OCI-LY7 (cell line): ENCODE data around the gene CHKA. TPM values are rescaled to one million over a fixed set of nuclear protein-coding genes. Genes with fewer than 3 reads are reported as not detected.

Source experiments
- BruUV-seq: library from RNA; stranded (reverse); fragments of 400-500 nt; replicated peaks from 2 replicates; lab custom pipeline; 2021; lab: Mats Ljungman, UMichigan
- CTCF ChIA-PET: fragments of 300-600 bp; sonication (Branson Sonifier 250); formaldehyde crosslinking; loops from one replicate; lab custom pipeline; 2022; ENCODE audit warnings: antibody characterized with exemption; ENCODE audit not compliant: unreplicated experiment; lab: Charles Lee
- POLR2A ChIA-PET: fragments of 300-600 bp; sonication (Branson Sonifier 250); formaldehyde crosslinking; loops from one replicate; lab custom pipeline; 2022; ENCODE audit warnings: antibody characterized with exemption; lab: Charles Lee
- DNase-seq: peaks from one replicate; pipeline ENCODE4 v3.0.0-alpha.2; 2015; ENCODE audit warnings: low spot score
- H2AFZ ChIP-seq: fragments of 200-600 bp; sonication (generic), shearing (Covaris generic); 2 replicates; pipeline ENCODE4 v1.6.1; 2014; ENCODE audit warnings: mild to moderate bottlenecking, antibody characterized with exemption, low read length, moderate library complexity
- H3K27ac ChIP-seq: fragments of 200-600 bp; sonication (generic); 2 replicates; pipeline ENCODE4 v1.5.1; 2014; ENCODE audit warnings: mixed run types, low read depth, mild to moderate bottlenecking, moderate library complexity, low read length, inconsistent platforms; ENCODE audit not compliant: poor library complexity, severe bottlenecking
- H3K36me3 ChIP-seq: fragments of 200-600 bp; sonication (generic); 2 replicates; pipeline ENCODE4 v1.6.1; 2014; ENCODE audit warnings: mild to moderate bottlenecking, antibody characterized with exemption, low read length, moderate library complexity, mixed read lengths; ENCODE audit not compliant: insufficient read depth
- H3K4me1 ChIP-seq: fragments of 200-600 bp; sonication (generic); 2 replicates; pipeline ENCODE4 v1.5.1; 2014; ENCODE audit warnings: mild to moderate bottlenecking, low read length; ENCODE audit not compliant: insufficient read depth, poor library complexity, severe bottlenecking
- H3K4me2 ChIP-seq: fragments of 200-600 bp; sonication (generic); 2 replicates; pipeline ENCODE4 v1.6.1; 2014; ENCODE audit warnings: mild to moderate bottlenecking, low read length
- H3K4me3 ChIP-seq: fragments of 200-600 bp; sonication (generic); 2 replicates; pipeline ENCODE4 v1.5.1; 2014; ENCODE audit warnings: mild to moderate bottlenecking, low read depth, low read length; ENCODE audit not compliant: poor library complexity, severe bottlenecking
- H3K79me2 ChIP-seq: fragments of 200-600 bp; sonication (generic); 2 replicates; pipeline ENCODE4 v1.6.1; 2016; ENCODE audit warnings: low read depth, mild to moderate bottlenecking, low read length, moderate library complexity, mixed read lengths; ENCODE audit not compliant: insufficient read depth
- H3K9me2 ChIP-seq: fragments of 200-600 bp; sonication (generic); 2 replicates; pipeline ENCODE4 v1.6.1; 2016; ENCODE audit warnings: mild to moderate bottlenecking, low read length, mixed read lengths; ENCODE audit not compliant: insufficient read depth
- H3K9me3 ChIP-seq: fragments of 200-600 bp; sonication (generic); 2 replicates; pipeline ENCODE4 v1.6.1; 2014; ENCODE audit warnings: mild to moderate bottlenecking, mixed run types, low read length, mixed read lengths
- H4K20me1 ChIP-seq: fragments of 200-600 bp; sonication (generic); 2 replicates; pipeline ENCODE4 v1.6.1; 2014; ENCODE audit warnings: mild to moderate bottlenecking, antibody characterized with exemption, low read length, moderate library complexity, mixed read lengths; ENCODE audit not compliant: insufficient read depth
- CTCF ChIP-seq: fragments of 200-600 bp; sonication (generic); conservative IDR thresholded peaks from 2 replicates; pipeline ENCODE4 v1.5.1; 2014; ENCODE audit warnings: mild to moderate bottlenecking, antibody characterized with exemption, low read length, moderate library complexity, mixed read lengths
- EZH2phosphoT487 ChIP-seq: fragments of 200-600 bp; sonication (generic); IDR thresholded peaks from 2 replicates; pipeline ENCODE4 v1.6.1; 2018; ENCODE audit warnings: low read depth, borderline replicate concordance, mild to moderate bottlenecking, mixed run types, antibody characterized with exemption, low read length, moderate library complexity, mixed read lengths
- intact Hi-C: fragments of 100-400 bp; cut with micrococcal nuclease; formaldehyde crosslinking; loops from one replicate; pipeline ENCODE4 v1.10.0; 2022; ENCODE audit not compliant: unreplicated experiment
- total RNA-seq, 2 experiments: library from RNA; depleted of rRNA in 1 of 2; stranded (reverse); fragments of >200 nt in 1 of 2; shearing (Covaris generic) in 1 of 2; gene quantifications; 2 replicates each; pipeline ENCODE4 v1.2.3, GENCODE V29; 2014 to 2022

Gene CHKA
- total RNA-seq, 2 experiments from 2014 or later: 36.1 to 47.2 TPM

- Histone ChIP-seq H3K79me2 (no peaks in the 10 kb centered on the region), H3K4me2 (peak within 1 kb of the TSS; percentile 43), H3K9me3 (no peaks in the 10 kb centered on the region), H3K4me3 (peak within 1 kb of the TSS; percentile 18), H4K20me1 (no peaks in the 10 kb centered on the region), H3K4me1 (peaks cover 40% of the 10 kb centered on the region), H3K27ac (peak within 1 kb of the TSS; percentile 52), H2AFZ (peak within 1 kb of the TSS; percentile 71), H3K9me2 (no peaks in the 10 kb centered on the region), H3K36me3 (no peaks in the 10 kb centered on the region)
- intact Hi-C loops: no loop called here
- no TSS peak for BruUV-seq
- peak; percentile 49 for DNase-seq
- ChIA-PET POLR2A (interaction anchor here (1.1 kb wide), 1 partner anchor 14 kb away, joined by 4 read pairs; no protein-coding TSS in a partner anchor), CTCF (interaction anchor here (0.6 kb wide), 1 partner anchor 28 kb away, joined by 5 read pairs; no protein-coding TSS in a partner anchor)
- TF ChIP-seq EZH2phosphoT487 (no peak), CTCF (no peak)
Measured at GRCh38 chr11:68010090-68011041, 110.8 kb downstream of the CHKA start, which contains the start of gene ALDH3B1. TSS of gene ALDH3B1 (plus strand) at chr11:68010327. CDS start at chr11:68015298, 4,971 bp downstream.

GRCh38 chr11:68009391-68010089, 111.6 kb downstream of the CHKA start:
- POLR2A ChIA-PET: interaction anchor here (1.1 kb wide), 1 partner anchor 13 kb away, joined by 4 read pairs; no protein-coding TSS in a partner anchor
- BruUV-seq: no TSS peak
- Histone ChIP-seq H2AFZ (peak overlapping the region; percentile 71), H4K20me1 (no peaks in the 10 kb centered on the region), H3K4me2 (peak overlapping the region; percentile 43), H3K4me3 (peak overlapping the region; percentile 18), H3K27ac (peak overlapping the region; percentile 52), H3K4me1 (peaks cover 48% of the 10 kb centered on the region), H3K79me2 (no peaks in the 10 kb centered on the region), H3K36me3 (no peaks in the 10 kb centered on the region), H3K9me2 (no peaks in the 10 kb centered on the region), H3K9me3 (no peaks in the 10 kb centered on the region)
- DNase-seq: peak; percentile 68
- intact Hi-C loops: loop anchor here (1.0 to 10.0 kb wide), 3 partner anchors 31 to 265 kb away; partner anchors contain the start of gene C11orf24
- CTCF ChIA-PET: interaction anchor here (0.6 kb wide), 1 partner anchor 29 kb away, joined by 5 read pairs; no protein-coding TSS in a partner anchor
- TF ChIP-seq EZH2phosphoT487: no peak
- TF ChIP-seq CTCF: peak; percentile 76
